ENCODE measurements around the gene ADGRV1.
"Not testable (repeated sequence)": the region's sequence is repeated elsewhere in the genome, so short reads cannot be mapped to it uniquely, and the experiment has no call there.

ADGRV1 gene

DNA sequence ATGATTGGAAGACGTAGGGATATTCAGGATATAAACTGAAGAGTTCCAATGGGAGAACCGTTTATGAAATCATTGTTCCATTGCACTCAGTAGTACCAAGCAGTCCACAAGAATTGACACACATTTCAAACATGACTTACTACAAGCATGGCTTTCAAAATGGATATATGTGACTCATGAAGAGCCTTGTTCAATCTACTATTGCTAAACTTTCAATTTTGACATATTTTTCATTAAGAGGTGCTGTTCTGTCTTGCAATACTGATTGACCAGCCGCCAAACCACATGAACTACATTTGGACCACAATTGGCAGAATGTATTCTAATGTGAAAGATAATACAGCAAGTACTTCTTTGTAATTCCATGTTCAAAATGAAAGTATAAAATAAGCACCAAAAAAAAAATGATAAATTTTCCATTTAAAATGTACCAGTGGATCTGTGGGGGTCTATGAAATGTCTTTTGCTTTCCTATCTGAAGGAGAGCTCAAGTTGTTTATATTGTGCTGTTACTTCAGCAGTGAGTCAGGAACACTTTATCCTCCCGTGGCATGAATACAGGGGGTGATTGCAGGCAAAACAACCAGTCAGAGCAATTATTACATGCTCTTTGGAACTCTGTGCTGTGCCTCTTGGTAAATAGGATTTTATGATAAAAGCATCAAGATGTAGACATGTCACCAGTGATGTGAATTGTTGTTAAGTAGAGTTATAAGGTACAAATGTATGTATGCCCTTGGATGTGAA, 458.5 kb downstream of the ADGRV1 start:
- no peak for DNase-seq

DNA sequence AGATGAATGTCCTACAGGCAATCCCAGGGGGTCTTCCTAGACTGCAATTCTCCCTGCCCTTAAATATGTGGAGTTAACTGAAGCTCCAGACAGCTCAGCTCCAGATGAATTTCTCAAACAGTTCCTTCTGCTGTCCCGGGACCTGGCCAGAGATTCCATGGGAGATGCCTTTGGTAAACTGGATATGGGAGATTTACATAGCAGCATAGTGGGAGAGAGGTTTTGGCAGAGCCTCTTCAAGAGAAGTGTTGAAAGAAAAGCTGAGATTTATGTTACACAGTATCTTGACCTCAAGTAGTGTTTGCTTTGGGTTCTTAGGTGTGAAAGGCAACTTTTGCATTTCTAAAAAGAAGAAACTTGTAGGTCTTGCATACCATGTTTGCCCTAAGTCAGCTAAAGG, 459.6 kb downstream of the ADGRV1 start:
- DNase-seq: no peak

DNA sequence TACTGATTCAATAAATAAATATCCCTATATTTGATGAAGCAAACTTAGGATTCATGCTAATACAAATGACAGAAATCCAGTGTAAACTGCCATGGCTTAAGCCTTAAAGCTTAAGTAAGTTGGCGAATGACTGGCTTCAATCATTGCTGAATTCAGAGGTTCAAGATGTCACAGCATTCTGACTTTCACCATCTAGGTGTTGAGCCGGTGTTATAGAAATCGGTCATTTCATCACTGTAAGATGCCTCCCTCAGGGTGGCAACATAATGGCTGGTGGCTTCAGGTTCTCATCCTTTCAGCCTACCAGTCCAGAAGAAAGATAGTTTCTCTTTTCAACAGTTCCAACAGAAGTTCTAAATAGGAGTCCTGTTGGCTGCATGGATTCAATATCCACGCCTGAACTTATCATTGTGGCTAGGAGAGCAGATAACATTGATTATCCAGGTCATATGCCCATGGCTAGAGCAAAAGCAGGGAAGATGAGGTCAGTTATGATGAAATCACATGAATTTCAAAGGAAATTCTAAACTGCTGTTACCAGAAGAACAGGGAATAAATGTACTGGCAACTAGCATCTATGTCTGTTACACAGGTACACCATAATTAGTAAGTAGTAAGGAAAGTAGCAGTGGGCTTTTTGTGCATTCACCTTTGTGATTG, 460.2 kb downstream of the ADGRV1 start:
- no peak for DNase-seq

DNA sequence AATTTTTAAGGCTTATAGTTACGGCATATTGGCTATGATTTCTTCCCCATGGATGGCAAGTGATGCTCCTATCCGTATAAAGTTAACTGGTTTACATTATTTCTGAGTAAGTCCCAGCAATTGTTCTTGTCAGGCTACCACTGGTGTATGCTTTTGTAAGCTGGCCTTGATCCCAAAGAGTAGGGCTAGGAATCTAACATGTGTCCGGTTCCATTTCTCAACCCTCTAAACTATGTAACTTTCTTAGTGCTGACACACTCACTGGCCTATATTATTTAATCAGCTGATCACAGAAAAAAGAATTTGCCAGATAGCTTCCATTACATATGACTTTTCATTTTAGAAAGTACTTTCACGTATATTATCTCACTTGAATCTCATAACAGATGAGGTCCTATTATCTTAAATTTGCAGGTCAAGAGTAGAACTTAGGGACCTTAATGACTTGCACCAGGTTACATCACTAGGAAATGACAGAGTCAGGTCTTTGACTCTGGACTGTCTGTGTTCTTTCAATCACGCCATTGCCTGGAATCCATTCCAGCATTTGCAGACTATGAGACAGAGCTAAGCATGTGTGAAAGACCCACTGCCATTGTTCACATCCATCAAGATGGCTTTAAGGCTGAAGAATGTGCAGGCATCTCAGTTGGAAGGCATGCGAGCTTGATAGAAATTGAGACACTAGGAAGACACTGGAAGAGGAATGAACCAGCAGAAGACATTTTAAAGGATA, 461.6 kb downstream of the ADGRV1 start:
- no peak for DNase-seq

DNA sequence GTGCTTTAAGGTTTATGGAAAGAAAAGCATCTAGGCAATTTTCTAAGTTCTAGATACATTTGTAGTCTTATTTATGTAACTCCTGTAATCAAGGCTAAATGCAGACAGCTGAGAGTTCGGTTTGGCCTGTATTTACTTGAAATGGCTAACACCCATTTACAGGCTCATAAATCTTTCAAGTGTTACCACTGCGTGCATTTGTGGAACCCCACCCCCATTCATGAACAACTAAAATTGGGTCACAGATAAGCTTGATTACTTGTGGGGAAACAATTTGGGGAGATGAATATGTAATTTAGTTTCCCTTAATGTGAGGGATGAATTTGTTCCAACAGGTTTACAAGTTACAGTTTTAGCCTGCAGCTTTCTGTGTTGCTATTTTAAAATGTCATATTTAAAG, 463.9 kb downstream of the ADGRV1 start:
- DNase-seq: no peak

DNA sequence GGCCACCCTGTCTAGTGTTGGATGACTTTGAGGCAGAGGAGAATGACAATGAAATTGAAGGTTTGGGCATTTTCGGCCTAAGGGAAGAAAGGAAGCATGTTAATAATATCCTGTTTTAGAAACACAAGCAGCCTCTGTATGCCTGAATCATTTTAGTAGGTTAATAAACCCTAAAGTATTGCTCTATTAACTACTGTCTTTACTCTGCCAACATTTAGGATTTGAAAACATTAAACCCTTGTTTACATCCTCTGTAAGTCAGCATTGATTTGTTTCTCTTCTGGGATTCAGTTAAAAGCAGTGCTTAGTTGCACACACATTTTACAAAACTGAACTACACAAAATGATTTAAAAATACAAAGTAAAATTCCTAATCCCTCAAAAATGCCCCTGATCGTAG, 465.6 kb downstream of the ADGRV1 start:
- DNase-seq: no peak

DNA sequence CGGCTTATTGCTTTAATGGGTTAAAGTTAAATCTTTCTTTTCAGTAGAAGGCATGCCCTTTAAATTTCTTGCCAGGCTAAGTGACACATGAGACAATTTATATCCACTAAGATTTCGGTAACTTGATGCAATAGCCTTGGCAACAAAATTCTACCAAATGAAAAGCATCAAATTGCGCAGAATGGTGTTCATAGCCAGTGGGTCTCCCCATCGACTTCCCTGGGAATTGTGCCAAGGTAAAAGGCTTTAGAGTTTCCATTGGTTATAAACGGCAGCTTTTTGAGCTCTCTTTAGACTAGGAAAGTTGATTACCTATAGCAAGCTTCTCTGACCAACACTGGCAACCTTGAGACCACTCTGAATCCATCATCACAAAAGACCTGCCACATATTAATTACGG, 466.1 kb downstream of the ADGRV1 start:
- DNase-seq: no peak

DNA sequence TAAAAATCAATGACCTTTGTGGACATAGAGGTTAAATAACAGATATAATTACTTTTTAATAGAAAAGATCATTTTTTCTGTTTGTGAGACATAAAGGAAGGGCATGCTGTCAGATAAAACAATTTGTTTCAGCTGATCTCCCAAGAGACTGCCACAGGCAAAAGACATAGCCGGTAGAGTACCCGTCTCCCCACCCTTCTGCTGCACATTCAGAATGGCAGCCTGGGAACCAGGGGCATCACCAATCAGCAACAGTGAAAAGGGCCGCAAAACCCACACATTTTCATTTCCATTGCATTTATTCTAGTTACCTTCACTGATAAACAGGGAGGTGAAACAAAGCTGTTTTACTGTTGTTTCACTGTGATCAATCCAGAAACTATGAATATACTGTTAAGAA, 466.9 kb downstream of the ADGRV1 start:
- no peak for DNase-seq

DNA sequence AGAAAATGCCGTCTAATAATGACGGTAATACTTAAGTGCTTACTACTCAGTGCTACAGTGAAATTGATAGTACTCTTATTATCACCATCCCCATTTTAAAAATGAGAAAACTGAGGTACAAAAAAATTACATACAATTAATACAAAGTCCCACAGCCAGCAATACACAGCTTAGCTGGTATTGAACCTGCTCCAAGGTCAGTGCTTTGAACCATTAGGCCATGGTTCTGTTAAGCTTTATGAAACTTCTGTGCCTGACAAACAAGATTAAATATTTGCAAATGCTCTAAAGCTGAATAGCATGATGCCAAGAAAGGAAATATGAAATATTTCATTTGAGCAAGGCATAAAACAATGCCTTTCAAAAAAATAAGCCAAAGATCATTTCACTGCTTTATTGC, 467.4 kb downstream of the ADGRV1 start:
- DNase-seq: no peak

DNA sequence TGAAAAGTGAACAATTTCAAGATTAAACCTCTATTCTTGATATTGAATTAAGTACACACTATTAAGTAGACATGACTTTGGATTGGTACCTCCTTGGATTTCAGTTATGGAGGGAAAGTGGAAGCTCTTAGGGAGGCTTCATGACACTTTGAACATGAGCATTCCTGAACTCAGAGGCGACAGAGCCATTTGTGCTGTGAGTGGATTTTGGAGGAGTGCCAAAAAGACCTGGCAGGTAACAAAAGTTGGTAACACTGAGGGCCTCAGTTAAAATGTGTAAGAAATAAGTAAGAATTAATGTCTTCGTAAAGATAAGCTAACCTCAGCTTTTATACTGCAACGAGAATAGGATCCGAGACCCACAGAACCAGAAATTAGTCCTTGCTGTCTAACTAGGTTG, 467.9 kb downstream of the ADGRV1 start:
- DNase-seq: no peak

DNA sequence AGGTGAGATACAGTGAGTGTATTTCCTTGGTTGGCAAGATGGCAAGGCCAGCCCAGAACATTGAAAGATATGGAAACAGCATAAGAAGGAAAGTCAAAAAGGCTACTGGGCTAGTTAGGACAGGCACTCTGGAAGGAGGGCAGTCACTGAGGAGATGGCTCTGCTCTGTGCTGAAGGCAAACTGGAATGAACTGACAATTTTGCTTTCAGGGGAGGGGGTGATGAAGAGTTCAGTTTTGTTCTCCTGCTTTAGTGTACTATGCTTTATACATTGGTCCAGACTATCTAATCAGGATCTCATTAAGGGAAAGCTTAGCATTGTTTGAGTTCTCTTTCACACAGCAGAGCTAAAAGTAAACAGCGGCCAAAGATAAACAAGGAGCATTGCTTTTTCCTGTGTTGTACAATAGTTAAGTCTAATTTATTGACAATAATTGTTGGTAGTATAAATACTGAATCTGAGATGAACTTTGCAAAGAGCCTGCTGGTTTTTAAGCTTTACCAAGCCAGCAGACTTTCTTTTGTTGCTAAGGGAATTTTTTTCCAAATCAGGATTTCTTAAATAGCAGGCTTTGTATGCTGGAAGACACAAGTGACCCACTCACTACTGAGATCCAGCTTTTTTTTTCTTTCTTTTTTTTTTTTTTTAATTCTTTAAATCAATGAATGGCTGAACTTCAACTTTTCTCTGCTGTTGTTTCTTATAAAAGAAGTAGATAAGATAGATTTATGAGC, 469.0 kb downstream of the ADGRV1 start:
- DNase-seq: no peak

DNA sequence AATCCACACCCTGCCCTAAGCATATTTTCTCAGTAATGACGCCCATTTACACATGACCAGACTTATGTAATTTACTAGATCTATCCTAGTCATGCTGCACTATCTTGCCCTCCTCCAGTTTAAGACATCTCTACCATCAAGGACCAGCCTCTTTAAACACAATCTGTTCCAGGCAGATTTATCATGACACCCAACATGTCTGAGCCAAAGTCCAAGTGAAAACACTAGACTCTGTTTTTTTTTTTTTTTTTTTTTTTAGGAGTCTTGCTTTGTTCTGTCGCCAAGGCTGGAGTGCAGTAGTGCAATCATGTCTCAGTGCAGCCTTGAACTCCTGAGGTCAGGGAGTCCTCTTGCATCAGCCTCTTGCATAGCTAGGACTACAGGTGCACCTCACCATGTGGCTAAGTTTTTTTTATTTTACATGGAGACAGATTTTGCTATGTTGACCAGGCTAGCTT, 469.9 kb downstream of the ADGRV1 start:
- no peak for DNase-seq

DNA sequence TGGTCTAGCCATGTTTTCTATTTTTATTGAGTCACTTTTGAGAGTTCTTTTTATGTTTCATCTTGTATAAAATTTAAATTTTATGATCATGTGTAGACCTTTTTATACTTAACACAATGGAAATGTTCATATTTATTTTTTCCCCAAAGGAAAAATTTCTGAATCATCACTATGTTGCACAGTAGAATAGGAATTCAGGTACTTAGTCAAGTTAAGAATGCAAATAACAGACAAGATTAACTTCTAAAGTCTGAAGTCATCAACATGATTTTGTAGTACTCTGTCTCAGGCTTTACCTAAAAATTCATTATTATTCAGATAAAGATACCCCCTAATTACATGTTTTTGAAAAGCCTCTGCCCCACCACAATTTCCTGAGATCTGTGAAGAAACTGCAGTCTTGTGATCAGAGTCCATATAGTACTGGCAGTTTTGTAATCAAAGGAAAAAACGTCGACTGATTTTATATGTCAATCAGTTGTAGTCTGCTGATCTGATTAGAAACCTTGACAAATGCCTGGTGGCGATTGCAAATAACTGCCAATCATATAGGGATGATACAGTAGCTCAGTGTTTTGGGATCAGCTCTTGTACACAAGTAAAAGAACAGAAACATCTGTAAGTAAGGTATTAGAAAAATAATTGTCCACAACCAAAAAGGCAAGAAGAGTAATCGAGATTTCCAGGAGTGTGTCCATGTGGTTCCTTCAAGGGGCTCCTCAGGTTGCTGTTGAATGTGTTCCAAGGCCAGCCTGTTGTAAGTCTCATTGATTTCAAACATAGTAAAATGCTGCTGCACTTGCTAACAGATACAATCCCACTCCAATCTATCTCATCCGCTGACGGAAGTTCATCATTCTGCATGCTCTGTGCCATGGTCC, 472.2 kb downstream of the ADGRV1 start:
- DNase-seq: no peak

DNA sequence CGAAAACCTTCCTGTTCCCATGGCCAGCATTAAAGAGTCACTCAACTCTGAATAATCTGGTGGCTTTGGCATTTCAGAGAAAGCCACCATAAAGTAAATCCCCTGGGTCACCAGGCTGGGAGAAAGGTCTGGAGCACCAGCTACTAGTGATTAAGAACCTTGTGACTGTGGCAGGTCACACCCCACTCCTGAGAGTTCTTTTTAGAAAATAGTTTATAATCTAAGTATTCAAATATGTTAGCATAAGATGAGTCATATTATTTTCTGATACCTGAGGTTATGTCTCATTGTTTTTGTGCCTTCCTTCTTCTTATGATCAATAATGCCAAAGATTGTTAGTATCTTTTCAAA, 472.8 kb downstream of the ADGRV1 start:
- no peak for DNase-seq

DNA sequence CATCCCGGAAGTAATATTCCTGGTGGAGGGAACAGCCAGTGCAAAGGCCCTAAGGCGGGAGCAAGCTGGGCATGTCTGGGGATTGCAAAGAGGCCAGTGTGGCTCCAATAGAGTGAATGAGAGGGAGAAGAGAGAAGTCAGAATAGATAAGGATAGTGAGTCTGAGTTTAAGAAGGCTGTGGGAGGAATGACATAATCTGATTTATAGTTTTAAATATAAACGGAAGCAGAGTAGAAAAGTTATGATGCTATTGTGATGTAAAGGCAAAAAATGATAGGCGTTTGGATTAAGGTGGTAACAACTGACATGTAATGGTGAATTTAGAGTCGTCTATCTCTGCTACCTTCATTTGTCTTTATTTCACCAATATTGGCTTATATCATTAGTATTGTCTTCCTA, 473.5 kb downstream of the ADGRV1 start:
- no peak for DNase-seq

DNA sequence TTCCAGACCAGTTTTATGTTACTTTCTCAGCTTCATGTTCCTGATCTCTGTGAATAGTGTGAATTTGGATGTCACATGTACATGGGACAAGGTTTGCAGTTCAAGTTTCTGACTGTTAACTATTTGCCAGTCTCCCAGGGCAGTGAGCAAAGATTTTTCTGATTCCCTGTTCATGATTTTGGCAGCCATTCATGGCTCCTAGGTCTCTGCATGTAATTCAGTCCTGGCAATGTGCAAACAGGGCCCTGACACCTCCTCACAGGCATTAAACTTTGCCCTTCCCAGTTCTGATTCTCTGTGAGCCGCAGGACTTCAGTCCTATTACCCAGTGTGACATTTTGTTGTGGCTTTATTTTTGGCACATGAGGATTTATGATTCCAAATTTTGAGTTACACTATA, 474.8 kb downstream of the ADGRV1 start:
- DNase-seq: no peak

DNA sequence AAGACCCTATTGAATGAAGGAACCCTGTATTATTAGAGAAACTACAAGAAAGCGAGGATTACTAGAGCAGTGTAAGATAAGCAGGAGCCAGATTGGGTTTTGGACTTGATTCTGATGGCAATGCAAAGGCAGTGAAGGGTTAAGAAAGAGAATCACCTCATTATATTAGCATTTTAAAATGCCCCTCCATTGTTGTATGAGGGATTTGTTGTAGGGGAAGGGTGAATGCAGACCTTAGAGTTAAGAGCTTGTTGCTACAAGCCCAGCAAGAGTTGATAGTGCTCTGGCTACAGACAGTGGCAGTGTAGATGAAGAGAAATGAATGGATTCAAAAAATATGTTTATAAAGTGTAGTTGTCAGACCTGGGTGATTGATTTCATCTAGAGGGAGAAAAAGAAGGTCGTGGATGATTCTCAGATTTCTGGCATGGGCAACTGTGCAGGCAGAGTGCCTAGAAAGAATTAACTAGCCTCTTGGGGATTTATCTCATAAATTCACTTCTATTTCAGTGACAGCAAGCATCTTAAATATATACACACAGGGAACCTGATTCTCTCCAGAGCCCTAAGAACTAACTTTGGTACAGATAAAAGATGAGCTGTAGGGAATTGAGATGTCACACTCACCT, 479.7 kb downstream of the ADGRV1 start:
- DNase-seq: no peak

DNA sequence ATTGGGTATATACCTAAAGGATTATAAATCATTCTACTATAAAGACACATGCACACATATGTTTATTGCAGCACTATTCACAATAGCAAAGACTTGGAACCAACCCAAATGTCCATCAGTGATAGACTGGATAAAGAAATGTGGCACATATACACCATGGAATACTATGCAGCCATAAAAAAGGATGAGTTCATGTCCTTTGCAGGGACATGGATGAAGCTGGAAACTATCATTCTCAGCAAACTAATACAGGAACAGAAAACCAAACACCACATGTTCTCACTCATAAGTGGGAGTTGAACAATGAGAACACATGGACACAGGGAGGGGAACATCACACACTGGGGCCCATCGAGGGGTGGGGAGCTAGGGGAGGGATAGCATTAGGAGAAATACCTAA, 482.5 kb downstream of the ADGRV1 start:
- DNase-seq: not testable (repeated sequence)

DNA sequence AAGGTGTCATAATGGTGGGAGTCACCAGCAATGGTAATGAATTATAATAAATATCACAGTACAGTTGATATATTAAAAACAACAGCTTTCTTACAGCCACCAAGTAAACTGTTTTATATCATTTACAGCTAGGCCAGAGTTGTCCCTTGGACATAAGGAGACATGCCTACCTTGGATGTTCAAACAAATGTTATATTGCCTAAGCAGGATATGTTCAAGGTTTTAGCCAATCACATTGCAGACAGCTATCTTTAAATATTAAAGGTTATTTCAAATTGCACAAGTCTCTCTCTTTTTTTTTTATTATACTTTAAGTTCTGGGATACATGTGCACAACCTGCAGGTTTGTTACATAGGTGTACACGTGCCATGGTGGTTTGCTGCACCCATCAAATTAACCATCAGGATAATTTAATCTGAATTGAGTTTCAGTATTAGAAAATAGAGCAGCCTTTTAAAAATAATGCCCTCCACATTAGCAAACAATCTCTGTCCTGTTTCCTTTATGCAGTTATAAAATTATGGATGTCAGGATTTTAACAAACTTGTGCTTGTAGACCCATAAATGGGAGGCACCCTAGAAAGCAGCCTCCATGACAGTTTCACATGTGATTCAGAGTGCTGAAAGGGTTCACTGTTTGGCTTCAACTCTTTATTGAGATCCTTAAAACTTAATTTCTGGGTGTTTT, 483.8 kb downstream of the ADGRV1 start:
- DNase-seq: no peak

DNA sequence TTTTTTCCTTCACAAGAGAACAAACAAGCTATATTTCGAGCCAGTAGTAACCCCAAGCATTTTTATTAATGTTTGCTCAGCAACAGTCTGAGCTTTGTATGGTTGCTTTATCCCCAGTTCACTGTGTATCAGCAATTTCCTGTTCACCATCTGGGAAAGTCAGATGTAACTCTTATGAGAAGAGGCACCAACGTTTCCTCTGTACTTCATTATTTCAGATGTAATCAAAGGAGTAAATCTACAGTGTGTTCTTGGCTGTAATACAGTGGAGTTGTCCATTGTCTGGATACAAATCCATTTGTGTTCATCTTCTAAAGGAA, 484.3 kb downstream of the ADGRV1 start:
- DNase-seq: no peak

DNA sequence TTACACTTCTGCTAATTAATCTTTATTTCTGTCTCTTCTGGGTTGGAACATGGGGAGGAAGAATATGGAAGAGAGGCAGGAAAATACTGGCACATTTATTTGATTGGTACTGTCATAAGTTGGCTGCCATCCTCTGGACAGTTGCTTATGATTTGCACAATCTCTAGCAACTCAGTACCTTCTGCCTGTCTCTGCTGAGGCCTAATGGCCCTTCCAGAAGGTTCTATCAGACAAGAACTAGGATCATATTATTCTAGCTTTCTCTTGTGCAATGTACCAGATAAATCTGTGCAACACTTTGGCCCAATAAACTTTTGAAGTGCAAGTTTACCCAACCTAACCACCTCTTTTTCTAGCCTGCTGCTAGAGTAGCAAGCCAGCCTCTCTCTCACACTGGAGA, 489.5 kb downstream of the ADGRV1 start:
- DNase-seq: no peak

DNA sequence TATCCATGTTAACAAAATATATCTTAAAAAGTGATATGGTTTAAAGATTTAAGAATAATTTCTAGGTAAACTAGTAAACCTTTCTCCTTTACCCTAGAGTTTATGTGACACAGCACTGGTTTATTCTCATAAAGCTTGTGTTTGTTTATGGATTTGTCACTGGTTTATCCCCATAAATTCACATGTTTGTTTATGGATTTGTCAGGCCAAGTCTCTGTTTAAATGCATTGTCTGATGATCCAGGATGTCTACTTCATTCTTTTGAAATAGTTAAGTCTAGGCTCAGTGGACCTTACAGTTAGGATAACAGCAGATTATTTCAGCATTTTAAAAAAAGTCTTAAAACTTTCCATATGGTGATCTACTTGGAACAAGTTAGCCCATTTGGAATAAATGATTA, 490.5 kb downstream of the ADGRV1 start:
- no peak for DNase-seq
